ENCODE measurements around the gene IQSEC3.

IQSEC3 gene

DNA sequence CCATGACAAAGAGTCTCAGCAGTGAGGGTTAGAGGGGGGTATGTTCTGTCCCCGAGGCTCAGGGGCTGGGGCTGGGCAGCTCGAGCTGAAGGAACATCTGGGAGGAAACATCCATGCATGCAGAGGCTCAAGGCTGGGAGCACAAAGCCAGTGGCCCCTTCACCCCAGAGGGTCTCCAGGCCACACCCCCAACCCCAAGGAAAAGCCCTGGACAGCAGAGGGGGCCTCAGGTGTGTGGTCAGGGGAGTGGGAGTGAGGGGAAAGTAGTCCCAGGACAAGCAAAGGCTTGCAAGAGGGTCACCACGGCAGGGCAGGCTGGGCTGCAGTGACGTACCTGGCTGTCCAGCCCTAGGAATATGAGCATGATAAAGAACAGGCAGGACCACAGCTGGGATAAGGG is 129.9 kb downstream of the IQSEC3 start:
- Mint-ChIP-seq H3K27ac (no peak overlapping the region), H3K4me3 (no peak overlapping the region), H3K9me3 (no peaks in the 10 kb centered on the region), H3K4me1 (ENCODE audit: low read depth) (no peaks in the 10 kb centered on the region), H3K27me3 (ENCODE audit: low read depth) (peaks cover 4% of the 10 kb centered on the region), H3K36me3 (ENCODE audit: low read depth) (no peaks in the 10 kb centered on the region)

DNA sequence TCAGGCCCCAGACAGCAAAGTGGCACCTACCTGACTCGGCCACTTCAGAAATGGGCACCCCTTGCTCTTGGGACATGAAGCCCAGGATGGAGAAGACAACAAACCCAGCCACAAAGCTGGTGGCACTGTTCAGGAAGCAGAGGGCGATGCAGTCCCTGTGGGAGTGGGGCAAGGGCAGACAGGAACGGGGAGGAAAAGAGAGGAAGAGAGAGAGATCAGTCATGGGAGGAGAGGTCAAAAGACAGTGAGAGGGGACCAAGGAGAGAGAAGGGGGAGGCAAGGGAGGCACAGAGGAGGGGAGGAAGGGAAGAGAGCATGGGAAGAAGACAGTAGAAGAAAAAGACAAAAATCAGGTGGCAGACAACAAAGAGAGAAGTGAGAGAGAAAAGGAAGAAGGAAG is 130.8 kb downstream of the IQSEC3 start:
- no peaks in the 10 kb centered on the region for H3K36me3 Mint-ChIP-seq (ENCODE audit: low read depth)
- H3K4me1 Mint-ChIP-seq (ENCODE audit: low read depth): peaks cover 1% of the 10 kb centered on the region
- H3K4me3 Mint-ChIP-seq: no peak overlapping the region
- H3K27ac Mint-ChIP-seq: no peak overlapping the region
- H3K27me3 Mint-ChIP-seq (ENCODE audit: low read depth): peaks cover 11% of the 10 kb centered on the region
- H3K9me3 Mint-ChIP-seq: no peaks in the 10 kb centered on the region

DNA sequence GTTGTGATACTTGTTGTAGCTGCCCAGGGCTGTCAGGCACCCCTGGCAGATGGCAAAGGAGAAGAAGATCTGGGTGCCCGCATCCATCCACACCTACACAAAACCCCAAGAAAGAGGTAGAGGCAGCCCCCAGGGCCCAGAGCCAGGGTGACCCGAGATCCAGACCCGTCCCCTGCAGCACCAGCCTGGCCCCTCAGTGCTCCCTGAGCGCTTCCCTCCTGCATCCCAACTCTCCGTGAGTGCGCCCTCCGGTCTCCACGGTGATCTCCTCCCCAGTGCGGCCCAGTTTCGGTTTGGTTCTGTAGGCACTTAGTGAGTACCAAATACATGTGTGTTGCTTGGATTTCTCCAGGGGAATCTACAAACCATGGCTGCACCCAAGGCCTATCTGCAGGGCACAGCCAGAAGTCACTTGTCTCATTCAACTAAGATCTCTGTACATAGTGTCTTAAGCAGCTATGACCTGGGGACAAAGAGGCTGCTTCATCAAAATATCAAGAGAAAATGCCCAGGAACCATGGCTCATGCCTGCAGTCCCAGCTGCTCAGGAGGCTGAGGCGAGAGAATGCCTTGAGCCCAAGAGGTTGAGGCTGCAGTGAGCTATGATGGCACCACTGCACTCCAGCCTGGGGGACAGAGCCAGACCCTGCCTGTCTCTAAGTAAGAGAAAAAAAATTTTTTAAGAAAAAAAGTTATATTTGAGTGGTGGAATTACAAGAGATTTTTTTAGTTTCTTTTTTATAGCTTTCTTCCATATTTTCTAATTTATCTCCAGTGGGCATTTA is 131.5 kb downstream of the IQSEC3 start:
- Mint-ChIP-seq H3K4me3 (no peak overlapping the region), H3K27me3 (ENCODE audit: low read depth) (peaks cover 16% of the 10 kb centered on the region), H3K9me3 (no peaks in the 10 kb centered on the region), H3K27ac (no peak overlapping the region), H3K36me3 (ENCODE audit: low read depth) (no peaks in the 10 kb centered on the region), H3K4me1 (ENCODE audit: low read depth) (peaks cover 1% of the 10 kb centered on the region)

DNA sequence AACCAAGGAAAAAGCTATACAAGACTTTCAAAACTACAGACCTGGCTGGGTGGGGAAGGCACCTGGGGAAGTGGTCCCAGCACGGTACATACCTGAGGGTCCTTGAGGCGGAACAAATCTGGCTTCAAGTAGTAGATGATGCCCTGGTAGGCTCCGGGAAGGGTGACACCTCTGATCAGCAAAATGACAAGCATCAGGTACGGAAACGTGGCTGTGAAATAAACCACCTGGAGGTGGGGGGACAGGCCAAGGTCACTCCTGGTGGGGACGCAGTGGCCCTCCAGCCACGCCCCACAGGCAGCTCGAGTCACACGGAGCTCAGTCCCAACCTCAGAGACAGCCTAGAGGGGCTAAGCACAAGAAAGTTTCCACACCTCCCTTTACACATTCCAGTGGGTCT is 132.1 kb downstream of the IQSEC3 start:
- Mint-ChIP-seq H3K27ac (no peak overlapping the region), H3K9me3 (no peaks in the 10 kb centered on the region), H3K4me1 (ENCODE audit: low read depth) (peaks cover 1% of the 10 kb centered on the region), H3K36me3 (ENCODE audit: low read depth) (no peaks in the 10 kb centered on the region), H3K27me3 (ENCODE audit: low read depth) (peaks cover 16% of the 10 kb centered on the region), H3K4me3 (no peak overlapping the region)

DNA sequence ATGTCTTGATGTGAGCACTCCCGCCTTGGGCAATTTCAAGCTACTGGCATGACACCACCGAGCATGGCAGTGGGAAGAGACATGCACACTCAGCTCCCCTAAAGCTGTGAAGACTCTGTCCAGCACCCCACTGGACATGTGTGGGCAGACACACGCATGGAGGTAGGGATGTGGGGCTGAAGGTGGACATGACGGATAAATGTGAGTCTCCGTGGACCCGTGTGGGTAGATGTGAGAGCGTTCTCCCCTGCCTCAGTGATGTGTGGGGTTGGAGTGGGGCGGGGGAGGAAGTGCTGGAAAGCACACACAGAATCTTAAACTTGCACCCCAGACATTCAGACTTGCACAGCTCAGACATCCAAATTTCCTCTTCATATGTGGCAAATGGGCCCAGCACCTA is 134.8 kb downstream of the IQSEC3 start:
- Mint-ChIP-seq H3K36me3 (ENCODE audit: low read depth) (no peaks in the 10 kb centered on the region), H3K27me3 (ENCODE audit: low read depth) (peaks cover 33% of the 10 kb centered on the region), H3K27ac (no peak overlapping the region), H3K4me3 (no peak overlapping the region), H3K9me3 (no peaks in the 10 kb centered on the region), H3K4me1 (ENCODE audit: low read depth) (peaks cover 1% of the 10 kb centered on the region)

DNA sequence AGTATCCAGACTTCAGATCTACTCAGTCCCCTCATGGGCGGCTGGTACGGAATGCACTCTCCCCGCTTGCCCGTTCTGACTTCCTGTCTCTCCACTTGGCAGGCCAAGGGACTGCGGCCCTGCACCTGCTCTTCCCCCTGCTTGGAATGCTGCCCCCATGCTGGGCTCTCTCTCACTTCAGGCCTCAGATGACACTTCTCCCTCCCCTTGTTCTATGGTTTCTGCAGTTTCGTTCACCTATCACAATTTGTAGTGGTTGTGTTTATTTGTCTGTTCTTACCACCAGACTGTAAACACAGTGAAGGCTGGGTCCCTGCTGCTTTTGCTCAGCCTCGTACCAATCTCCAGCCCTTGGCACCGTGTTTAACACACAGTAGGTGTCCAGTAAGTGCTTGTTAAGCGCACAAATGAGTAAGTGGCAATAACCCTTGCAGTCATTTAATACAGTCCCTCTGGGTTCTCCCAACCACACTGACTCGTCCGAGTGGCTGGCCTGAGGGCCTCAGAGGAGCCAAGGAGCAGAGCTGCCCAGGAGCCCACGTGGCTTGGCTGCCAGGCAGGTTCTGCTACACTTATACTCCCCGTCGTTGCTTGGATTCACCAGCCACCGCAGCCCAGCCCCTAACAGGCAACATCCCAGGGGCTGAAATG is 135.6 kb downstream of the IQSEC3 start:
- H3K27ac Mint-ChIP-seq: no peak overlapping the region
- H3K9me3 Mint-ChIP-seq: no peaks in the 10 kb centered on the region
- H3K36me3 Mint-ChIP-seq (ENCODE audit: low read depth): no peaks in the 10 kb centered on the region
- peaks cover 1% of the 10 kb centered on the region for H3K4me1 Mint-ChIP-seq (ENCODE audit: low read depth)
- H3K4me3 Mint-ChIP-seq: no peak overlapping the region
- peaks cover 33% of the 10 kb centered on the region for H3K27me3 Mint-ChIP-seq (ENCODE audit: low read depth)

DNA sequence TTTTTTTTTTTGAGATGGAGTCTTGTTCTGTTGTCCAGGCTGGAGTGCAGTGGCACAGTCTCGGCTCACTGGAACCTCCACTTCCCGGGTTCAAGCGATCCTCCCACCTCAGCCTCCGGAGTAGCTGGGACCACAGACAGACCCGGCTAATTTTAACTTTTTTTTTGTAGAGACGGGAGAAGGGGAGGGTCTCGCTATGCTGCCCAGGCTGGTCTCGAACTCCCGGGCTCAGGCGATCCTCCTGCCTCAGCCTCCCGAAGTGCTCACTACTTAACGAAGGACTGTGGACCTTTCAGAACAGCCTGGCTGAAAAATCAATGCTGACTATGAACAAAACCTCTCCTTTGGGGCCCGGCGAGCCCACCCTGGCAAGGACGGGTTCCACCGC is 136.5 kb downstream of the IQSEC3 start:
- H3K9me3 Mint-ChIP-seq: no peaks in the 10 kb centered on the region
- H3K4me3 Mint-ChIP-seq: no peak overlapping the region
- H3K27me3 Mint-ChIP-seq (ENCODE audit: low read depth): peaks cover 29% of the 10 kb centered on the region
- H3K27ac Mint-ChIP-seq: no peak overlapping the region
- peaks cover 1% of the 10 kb centered on the region for H3K4me1 Mint-ChIP-seq (ENCODE audit: low read depth)
- no peaks in the 10 kb centered on the region for H3K36me3 Mint-ChIP-seq (ENCODE audit: low read depth)

DNA sequence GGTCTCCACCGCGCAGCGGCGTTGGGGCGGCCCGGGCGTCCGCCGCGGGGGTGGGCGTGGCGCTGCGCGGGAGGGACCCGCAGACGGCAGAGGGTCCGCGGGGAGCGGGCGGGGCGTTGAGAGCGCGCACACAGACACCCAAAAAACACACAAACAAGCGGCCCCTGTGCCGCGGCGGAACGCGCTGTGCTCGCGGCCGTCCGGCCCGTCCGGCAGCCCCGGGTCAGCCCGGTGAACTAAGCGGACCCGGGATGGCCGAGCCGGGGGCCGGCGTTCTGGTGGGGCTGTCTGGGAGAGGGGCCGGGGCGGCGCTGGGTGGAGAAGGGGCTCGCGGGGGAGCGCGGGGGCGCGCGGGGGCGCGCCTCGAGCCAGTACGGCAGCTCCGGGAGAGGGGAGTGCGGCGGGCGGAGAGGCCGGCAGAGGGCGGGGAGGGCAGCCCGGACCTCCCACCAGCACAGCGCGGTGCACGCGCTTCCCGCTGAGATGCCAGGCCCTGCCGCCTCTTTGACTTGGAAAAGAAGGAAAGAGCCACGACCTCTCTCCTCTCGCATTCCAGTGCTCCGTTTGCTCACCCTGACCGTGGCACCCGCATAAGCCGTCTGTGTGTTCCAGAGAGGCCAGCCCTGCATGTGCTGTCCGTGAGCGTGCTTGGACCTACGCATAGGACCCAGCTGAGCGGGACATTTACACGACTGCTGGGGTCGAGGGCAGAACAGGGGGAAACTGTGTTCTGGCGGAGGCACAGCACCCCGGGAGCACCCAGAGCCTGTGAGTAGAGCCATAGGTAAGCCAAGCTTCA is 137.1 kb downstream of the IQSEC3 start:
- no peak overlapping the region for H3K4me3 Mint-ChIP-seq
- H3K27ac Mint-ChIP-seq: no peak overlapping the region
- peaks cover 29% of the 10 kb centered on the region for H3K27me3 Mint-ChIP-seq (ENCODE audit: low read depth)
- H3K9me3 Mint-ChIP-seq: no peaks in the 10 kb centered on the region
- peaks cover 1% of the 10 kb centered on the region for H3K4me1 Mint-ChIP-seq (ENCODE audit: low read depth)
- no peaks in the 10 kb centered on the region for H3K36me3 Mint-ChIP-seq (ENCODE audit: low read depth)

DNA sequence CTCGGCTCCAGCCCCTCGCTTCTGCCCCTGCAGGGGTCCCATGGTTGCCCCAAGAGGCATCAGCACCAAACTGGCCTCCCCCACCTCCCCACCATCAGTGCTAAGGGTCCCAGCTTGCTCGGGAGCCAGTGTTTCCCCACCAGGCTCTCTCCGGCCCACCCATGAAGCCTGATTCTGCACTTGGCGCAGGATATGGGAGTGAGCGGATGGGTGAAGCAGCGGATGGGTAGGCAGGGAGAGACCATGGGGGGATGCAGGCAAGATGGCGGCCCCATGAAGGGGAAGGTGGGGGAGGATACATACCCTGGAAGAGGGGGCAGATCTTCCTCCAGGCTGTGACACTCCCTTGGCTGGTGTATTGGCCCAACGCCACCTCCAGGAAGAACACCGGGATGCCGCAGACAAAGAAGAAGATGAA is 137.7 kb downstream of the IQSEC3 start:
- Mint-ChIP-seq H3K9me3 (no peaks in the 10 kb centered on the region), H3K27me3 (ENCODE audit: low read depth) (peaks cover 29% of the 10 kb centered on the region), H3K4me3 (no peak overlapping the region), H3K4me1 (ENCODE audit: low read depth) (peaks cover 1% of the 10 kb centered on the region), H3K36me3 (ENCODE audit: low read depth) (no peaks in the 10 kb centered on the region), H3K27ac (no peak overlapping the region)

DNA sequence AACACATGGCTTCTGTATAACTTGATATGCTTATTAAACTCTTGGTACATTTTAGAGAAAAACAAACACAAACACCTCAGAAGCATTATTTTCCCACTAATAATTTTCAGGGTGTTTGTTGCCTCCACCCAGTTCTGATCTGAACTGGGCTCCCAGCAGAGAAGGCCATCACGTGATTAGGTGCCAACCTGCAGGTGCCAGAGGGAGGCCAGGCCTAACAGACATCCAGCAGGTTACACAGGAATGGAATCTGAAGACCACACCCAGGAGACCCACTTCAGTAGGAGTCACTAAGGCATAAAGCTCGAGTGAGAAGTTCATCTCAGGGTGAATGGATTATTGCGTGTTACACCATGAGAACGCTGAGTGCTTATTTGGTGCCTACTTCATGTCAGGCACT is 138.5 kb downstream of the IQSEC3 start:
- no peaks in the 10 kb centered on the region for H3K9me3 Mint-ChIP-seq
- peaks cover 29% of the 10 kb centered on the region for H3K27me3 Mint-ChIP-seq (ENCODE audit: low read depth)
- H3K36me3 Mint-ChIP-seq (ENCODE audit: low read depth): no peaks in the 10 kb centered on the region
- H3K4me1 Mint-ChIP-seq (ENCODE audit: low read depth): peaks cover 1% of the 10 kb centered on the region
- no peak overlapping the region for H3K27ac Mint-ChIP-seq
- no peak overlapping the region for H3K4me3 Mint-ChIP-seq

DNA sequence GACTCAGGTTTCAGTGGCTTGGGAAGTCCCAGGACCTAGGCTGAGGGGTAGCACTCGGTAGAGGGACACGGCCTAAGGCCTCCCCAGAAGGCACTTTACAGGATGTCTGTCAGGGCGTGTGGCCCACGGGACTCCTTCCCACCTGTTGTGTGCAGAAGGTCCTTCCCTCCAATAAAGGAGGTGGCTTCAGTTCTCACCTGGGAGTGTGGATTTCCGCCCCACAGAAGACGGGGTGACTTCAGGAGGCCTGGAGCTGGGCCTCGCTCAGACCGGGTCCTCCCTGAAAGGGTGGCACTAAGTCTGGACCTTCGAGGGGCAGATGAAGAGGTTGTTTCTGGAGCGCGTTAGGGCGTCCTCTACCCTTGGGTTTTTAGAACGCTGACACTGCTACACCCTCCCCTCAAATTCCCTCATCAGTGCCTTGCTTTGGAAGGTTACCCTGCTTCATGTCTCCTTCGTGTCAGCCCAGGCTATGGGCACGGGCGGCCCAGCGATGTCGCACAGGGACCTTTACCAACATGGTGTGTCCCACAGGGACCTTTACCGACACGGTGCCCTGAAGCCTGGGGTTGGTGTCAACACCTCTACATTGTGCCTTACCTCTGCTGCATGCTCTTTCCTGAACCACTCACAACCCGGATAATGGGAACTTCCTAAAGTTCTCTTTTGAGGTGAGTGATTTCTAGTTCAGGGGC is 140.3 kb downstream of the IQSEC3 start:
- Mint-ChIP-seq H3K27me3 (ENCODE audit: low read depth) (peaks cover 27% of the 10 kb centered on the region), H3K4me3 (no peak overlapping the region), H3K4me1 (ENCODE audit: low read depth) (peaks cover 1% of the 10 kb centered on the region), H3K36me3 (ENCODE audit: low read depth) (no peaks in the 10 kb centered on the region), H3K9me3 (no peaks in the 10 kb centered on the region), H3K27ac (no peak overlapping the region)

DNA sequence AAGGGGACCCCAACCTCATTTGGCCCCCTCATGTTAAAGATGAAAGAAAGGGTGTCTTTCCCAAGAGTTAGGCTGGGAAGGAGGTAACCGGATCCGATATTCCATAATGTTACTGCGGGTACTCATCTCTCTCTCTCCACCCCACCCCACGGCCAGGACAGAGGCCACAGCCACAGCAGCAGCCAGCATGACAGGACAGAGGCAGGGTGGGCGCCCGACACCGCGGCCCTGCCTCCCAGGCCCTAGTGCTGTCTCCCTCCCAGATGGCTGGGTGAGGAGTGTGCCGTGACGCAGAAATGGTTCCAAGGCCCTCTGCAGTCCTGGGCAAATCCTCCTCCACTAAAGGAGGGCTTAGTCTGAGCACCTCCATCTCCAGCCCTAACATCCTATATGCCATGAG is 141.2 kb downstream of the IQSEC3 start:
- no peak overlapping the region for H3K27ac Mint-ChIP-seq
- H3K9me3 Mint-ChIP-seq: no peaks in the 10 kb centered on the region
- H3K4me1 Mint-ChIP-seq (ENCODE audit: low read depth): no peaks in the 10 kb centered on the region
- H3K36me3 Mint-ChIP-seq (ENCODE audit: low read depth): no peaks in the 10 kb centered on the region
- H3K27me3 Mint-ChIP-seq (ENCODE audit: low read depth): peaks cover 22% of the 10 kb centered on the region
- H3K4me3 Mint-ChIP-seq: no peak overlapping the region

DNA sequence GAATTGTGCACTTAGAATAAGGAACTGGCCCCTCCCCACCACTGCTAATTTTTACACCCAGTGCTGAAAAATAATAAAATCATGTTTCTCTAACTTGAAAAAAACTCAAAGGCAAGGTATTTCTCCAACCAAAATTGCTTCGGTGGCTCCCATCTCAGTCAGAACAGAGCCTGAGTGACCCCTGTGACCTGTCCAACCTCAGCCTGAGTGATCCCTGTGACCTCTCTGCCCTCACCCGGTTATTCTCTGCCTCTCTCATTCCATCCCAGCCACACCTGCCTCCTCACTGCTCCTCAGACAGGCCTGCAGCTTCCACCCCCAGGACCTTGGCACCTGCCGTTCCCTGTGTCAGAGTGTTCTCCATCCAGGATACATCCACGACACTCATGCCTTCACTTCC is 142.2 kb downstream of the IQSEC3 start:
- Mint-ChIP-seq H3K27me3 (ENCODE audit: low read depth) (peaks cover 22% of the 10 kb centered on the region), H3K4me1 (ENCODE audit: low read depth) (no peaks in the 10 kb centered on the region), H3K9me3 (no peaks in the 10 kb centered on the region), H3K27ac (no peak overlapping the region), H3K4me3 (no peak overlapping the region), H3K36me3 (ENCODE audit: low read depth) (no peaks in the 10 kb centered on the region)

DNA sequence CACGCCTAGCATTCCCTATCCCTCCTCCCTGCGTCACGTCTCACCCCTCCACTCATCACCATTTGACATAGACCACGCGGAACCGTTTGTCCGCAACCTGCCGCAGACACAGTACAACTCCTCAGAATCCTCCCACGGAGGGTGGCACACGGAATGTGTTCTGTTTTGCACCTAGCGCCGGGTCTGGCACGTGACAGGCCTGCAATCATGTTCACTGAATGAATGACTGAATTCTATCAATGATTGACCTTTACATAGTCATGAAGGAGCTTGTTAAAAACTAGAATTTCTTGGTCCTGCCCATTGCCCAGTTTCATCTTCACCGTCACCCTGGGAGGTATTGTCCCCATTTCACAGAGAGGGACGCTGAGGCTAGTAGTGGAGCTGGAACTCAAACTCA is 142.7 kb downstream of the IQSEC3 start:
- Mint-ChIP-seq H3K36me3 (ENCODE audit: low read depth) (no peaks in the 10 kb centered on the region), H3K9me3 (no peaks in the 10 kb centered on the region), H3K4me1 (ENCODE audit: low read depth) (no peaks in the 10 kb centered on the region), H3K4me3 (no peak overlapping the region), H3K27ac (no peak overlapping the region), H3K27me3 (ENCODE audit: low read depth) (peaks cover 19% of the 10 kb centered on the region)
